HUDEP-2 (cell line): ENCODE measurements around the gene CENPP.

Experiments
- DNase-seq, 76 experiments: peaks; one replicate each; lab custom pipeline; 2025; ENCODE audit not compliant: unreplicated experiment in 76 of 76; lab: John Stamatoyannopoulos, UW

Gene CENPP

GRCh38 chr9:92527832-92528521, 202.2 kb downstream of the CENPP start:
- DNase-seq = no peak

- DNase-seq = no peak
Observed at GRCh38 chr9:92528522-92528849, 202.7 kb downstream of the CENPP start.

- DNase-seq = no peak
Observed at GRCh38 chr9:92529124-92529523, 203.4 kb downstream of the CENPP start.

- no peak for DNase-seq
Observed at GRCh38 chr9:92530893-92531292, 205.1 kb downstream of the CENPP start.

- no peak for DNase-seq
Observed at GRCh38 chr9:92534204-92534603, 208.5 kb downstream of the CENPP start.

GRCh38 chr9:92534674-92535073, 208.9 kb downstream of the CENPP start:
- DNase-seq = no peak

GRCh38 chr9:92535940-92536850, 210.4 kb downstream of the CENPP start, which contains the start of gene ECM2:
Gene ECM2, minus strand, starts transcription at chr9:92535990. Its CDS starts 13,124 bp downstream, at chr9:92522866.
- no peak for DNase-seq

GRCh38 chr9:92538541-92538940, 212.8 kb downstream of the CENPP start:
- no peak for DNase-seq

GRCh38 chr9:92543972-92544371, 218.2 kb downstream of the CENPP start:
- DNase-seq = no peak

- no peak for DNase-seq
Observed at GRCh38 chr9:92545002-92545510, 219.3 kb downstream of the CENPP start.

- no peak for DNase-seq
Observed at GRCh38 chr9:92547356-92547755, 221.6 kb downstream of the CENPP start.

- no peak for DNase-seq
Observed at GRCh38 chr9:92550765-92551164, 225.0 kb downstream of the CENPP start.

- no peak for DNase-seq
Observed at GRCh38 chr9:92558612-92559374, 233.0 kb downstream of the CENPP start.

GRCh38 chr9:92561374-92562330, 235.9 kb downstream of the CENPP start:
- DNase-seq = no peak

- no peak for DNase-seq
Observed at GRCh38 chr9:92562461-92562967, 236.8 kb downstream of the CENPP start.

GRCh38 chr9:92563116-92564100, 237.7 kb downstream of the CENPP start:
- DNase-seq = no peak

- no peak for DNase-seq
Observed at GRCh38 chr9:92564504-92564903, 238.8 kb downstream of the CENPP start.

- DNase-seq = no peak
Observed at GRCh38 chr9:92564982-92565381, 239.2 kb downstream of the CENPP start.
